GM18526 (cell line): Measurements from ENCODE around the gene LRP10.

ENCODE experiments used
- POLR2A ChIP-seq: IDR thresholded peaks from 3 replicates; pipeline ENCODE4 v1.6.1; 2011; ENCODE audit not compliant: insufficient read length; ENCODE audit errors: extremely low read depth

Gene LRP10

DNA sequence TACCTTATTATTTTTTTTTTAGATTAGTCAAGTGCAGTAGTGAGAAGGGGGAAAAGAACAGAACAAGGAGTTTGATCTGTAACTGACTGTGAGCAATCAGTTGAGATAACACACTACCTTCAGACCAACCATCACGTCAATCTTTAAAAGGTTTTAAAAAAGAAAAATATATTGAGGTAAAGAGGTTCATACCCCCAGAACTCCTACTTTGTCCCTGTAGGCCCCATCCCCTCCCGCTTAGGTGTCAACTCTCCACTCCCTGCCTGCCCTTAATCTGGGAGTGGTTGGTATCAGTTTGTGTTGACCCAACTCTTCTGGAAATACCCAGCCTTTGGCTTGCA lies 19.0 kb upstream of the LRP10 start:
- no peak for TF ChIP-seq POLR2A

DNA sequence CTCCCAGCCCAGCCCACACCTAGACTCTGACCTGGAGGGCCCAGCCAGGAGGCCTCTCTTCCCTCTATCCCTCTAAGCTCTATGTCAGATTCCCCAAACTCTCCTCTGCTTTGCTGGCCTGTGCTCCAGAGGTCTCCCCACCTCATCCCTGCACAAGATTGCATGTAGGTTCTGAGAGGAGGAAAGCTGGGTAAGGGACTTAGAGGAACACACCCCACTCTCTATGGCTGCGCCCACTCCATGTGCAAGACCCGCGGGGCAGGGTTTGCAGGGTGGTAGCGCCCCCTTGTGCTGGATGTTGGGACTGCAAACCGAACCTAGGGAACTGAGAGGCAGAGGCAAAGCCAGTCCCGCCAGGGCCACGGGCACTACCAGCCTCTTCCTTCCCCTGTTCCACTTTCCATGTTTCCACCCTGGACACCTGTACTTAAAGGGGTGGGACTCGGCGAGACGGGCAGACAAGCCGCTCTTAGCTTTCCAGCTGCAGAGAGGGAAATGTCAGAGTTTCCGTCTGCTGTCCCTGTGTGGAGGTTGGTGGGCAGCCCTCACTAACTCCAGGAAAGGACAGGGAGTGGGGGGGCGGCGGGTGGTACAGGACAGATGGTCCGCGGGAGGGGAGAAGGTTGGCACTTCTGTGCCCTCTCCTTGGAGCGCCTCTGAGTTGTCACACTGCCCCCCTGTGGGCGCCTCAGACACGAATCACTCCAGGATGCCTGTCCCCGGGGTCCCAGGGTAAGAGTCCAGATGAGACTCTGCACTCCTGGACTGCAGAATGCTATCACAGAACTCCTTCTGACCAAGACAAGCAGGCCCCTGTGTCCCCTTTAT lies 18.4 kb upstream of the LRP10 start:
- no peak for TF ChIP-seq POLR2A

DNA sequence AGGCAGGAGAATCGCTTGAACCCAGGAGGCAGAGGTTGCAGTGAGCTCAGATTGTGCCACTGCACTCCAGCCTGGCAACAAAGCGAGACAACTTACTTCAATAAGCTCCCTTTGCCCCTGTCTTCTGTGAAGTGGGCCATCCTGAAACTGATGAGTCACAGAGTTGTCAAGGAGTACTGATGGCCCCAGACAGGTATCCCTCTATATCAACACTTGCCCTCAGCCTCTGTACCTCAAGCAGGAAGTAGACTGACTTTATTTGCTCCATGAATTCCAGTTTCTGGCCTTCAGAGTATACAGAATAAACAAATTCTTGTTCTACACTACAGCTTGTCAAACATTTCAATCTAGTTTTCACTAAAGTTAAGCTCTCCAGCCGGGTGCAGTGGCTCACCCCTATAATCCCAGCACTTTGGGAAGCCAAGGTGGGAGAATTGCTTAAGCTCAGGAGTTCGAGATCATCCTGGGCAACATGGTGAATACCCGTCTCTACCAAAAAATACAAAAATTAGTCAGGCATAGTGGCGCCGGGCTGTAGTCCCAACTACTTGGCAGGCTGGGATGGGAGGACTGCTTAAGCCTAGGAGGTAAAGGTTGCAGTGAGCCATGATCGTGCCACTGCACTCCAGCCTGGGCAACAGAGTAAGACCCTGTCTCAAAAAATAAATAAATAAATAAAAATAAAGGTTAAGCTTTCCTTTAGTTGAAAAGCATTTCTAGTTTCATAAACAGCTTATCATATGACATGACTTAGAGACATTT lies 16.4 kb upstream of the LRP10 start:
- TF ChIP-seq POLR2A = no peak

DNA sequence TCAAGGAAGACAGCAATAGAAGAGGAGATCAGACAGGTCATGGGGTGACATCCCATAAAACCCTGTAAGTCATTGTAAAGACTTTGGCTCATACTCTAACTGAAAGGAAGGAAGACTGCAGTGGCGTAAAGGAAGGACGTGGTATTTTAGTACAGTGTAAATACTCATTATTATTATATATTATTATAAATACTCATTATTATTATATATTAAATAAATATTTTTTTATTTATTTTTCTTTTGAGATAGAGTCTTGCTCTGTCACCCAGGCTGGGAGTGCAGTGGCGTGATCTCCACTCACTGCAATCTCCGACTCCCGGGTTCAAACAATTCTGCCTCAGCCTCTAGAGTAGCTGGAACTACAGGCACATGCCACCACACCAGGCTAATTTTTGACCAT lies 15.1 kb upstream of the LRP10 start:
- no peak for TF ChIP-seq POLR2A

DNA sequence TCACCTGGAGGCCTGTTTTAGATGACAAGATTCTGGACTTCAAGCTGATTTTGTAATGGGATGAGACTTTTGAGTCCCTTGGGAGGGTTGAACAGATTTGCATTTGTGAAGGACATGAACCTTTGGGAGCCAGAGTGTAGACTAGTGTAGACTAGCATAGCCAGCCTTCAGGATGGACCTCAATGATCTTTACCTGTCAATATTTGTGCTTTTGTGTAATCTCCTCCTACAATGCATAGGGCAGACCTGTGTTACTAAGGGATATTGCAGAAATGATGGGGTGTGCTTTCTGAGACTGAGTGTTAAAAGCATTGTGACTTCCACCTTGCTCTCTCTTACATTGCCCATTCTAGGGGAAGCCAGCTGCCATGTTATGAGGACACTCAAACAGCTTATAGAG lies 9.9 kb upstream of the LRP10 start:
- TF ChIP-seq POLR2A = no peak

DNA sequence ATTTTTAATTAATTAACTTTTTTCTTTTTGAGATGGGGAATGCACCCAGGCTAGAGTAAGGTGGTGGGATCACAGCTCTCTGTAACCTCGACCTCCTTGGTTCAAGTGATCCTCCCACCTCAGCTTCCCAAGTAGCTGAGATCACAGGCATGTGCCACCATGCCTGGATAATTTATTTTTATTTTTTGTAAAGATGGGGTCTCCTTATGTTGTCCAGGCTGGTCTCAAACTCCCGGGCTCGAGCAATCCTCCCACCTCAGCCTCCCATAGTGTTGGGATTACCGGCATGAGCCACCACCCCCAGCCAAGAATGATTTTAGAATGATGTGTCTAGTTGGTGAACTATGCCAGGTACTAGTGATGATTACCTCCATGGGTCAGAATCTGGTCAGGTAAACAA lies 6.6 kb upstream of the LRP10 start:
- TF ChIP-seq POLR2A = no peak

DNA sequence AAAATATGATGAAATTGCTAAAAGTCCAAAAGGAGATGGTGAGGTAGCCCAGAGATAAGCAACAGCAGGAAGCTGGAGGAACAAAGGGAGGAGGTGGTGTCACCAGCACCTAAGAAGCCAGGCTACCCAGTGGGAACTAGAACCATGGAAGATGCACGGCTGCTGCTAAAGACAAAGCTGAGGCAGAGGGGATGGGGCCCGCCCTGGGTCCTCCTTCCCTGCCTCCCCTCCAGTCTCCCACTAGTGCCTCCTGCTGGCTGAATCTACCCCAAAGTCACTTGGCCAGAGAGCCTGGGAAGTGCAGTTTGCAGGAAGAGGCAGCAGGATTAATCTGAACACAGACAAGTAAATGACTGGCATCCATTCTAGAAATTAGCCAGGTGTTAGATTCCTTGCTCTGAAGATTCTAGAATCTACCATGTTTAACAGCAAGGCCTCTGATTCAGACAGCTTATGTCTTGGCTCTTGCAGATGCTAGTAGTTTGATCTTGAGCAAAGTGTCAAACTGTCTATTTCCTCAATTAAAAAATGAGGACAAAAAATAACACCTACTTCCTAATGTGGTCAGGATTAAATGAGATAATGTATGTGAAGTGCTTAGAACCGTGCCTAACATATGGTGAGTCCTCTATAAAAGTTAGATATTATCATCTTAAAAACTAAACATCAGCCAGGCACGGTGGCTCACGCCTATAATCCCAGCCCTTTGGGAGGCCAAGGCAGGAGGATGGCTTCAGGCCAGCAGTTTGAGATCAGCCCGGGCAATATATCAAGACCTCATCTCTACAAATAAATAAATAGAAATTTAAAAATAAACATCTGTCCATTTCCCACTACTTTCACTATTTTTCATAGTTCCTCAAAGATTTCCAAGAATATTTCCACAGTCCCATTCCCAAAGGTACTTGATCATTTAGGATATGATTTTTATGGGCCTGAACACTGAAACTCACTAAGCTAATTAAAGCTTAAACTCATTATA lies 5.8 kb upstream of the LRP10 start:
- no peak for TF ChIP-seq POLR2A

DNA sequence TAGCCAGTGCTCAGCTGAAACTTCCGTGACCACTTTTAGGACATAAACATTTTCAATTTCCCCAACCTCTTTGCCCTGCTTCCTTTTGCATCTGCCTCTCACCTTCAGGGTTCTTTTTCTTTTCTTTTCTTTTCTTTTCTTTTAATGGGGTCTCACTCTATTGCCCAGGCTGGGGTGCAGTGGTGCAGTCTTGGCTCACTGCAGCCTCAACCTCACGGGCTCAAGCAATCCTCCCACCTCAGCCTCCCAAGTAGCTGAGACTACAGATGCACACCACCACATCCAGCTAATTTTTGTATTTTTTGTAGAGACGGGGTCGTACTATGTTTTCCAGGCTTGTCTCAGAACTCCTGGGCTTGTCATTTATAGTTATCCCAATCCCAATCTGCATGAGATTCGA lies 4.7 kb upstream of the LRP10 start:
- TF ChIP-seq POLR2A = no peak

DNA sequence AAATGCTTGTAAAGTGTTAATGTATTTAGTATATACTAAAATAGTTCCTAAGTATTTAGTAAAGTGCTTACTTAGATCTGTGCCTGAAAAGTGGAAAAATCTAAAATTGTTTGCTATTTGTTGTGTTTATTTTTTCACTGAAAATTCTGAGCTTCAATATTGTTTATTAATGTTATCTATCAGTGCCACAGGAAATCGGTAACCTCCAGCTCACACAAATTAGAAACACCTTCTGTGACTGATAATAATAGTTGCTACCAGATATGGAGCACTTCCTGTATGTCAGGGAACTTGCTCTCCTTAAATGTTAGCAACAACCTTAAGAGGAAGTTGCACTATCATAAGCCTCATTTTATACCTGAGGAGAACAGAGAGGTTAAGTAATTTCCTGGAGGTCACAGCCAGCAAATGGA lies 723 bp upstream of the LRP10 start:
- no peak for TF ChIP-seq POLR2A

DNA sequence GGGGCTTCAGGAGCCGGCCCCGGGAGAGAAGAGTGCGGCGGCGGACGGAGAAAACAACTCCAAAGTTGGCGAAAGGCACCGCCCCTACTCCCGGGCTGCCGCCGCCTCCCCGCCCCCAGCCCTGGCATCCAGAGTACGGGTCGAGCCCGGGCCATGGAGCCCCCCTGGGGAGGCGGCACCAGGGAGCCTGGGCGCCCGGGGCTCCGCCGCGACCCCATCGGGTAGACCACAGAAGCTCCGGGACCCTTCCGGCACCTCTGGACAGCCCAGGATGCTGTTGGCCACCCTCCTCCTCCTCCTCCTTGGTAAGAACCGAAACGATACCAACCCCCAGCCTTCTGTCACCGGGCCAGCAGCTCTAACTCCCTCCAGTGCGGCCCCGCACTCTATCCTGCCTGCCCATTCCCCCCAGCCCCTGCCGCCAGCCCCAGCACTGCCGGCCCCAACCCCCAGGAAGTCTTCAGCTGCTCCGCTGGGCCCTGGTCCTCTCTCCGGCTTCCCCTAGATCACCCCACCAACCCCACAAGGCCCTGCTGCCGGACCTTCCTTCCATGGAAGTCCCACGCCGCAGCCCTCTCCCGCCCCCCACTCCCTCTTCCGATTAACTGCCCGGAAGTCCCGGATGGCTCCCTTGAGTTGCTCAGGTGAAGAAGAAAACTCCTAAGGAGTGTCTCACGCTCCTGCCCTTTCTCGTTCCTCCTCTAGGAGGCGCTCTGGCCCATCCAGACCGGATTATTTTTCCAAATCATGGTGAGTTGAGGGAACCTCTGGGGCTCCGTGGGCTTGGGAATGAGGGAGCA lies 693 bp downstream of the LRP10 start:
- no peak for TF ChIP-seq POLR2A

DNA sequence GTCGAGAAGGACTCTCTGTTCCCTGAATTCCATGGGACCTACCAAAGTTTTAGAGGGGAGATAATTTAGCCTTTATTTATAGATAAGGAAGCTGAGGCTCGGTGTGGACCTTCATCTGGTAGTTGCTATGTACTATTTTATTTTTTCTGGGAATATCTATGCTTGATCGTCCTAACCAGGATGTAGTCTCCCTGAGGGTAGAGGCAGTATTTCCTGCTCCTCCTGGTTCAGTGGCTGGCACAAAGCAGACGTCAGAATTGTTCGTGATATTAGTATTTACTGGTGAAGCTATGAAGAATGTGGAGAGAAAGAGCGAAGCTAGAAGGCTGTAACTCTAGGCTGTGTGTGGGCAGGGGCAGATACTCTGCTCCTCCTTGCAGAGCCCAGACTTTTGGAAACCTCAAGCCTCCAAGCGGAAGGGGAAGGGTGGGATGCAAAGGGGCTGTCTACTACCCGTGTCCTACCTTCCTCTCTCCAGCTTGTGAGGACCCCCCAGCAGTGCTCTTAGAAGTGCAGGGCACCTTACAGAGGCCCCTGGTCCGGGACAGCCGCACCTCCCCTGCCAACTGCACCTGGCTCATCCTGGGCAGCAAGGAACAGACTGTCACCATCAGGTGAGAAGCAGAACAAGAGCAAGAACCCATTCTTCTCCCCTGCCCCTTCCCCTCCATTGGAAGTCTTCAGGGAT lies 1.4 kb downstream of the LRP10 start:
- TF ChIP-seq POLR2A = no peak

DNA sequence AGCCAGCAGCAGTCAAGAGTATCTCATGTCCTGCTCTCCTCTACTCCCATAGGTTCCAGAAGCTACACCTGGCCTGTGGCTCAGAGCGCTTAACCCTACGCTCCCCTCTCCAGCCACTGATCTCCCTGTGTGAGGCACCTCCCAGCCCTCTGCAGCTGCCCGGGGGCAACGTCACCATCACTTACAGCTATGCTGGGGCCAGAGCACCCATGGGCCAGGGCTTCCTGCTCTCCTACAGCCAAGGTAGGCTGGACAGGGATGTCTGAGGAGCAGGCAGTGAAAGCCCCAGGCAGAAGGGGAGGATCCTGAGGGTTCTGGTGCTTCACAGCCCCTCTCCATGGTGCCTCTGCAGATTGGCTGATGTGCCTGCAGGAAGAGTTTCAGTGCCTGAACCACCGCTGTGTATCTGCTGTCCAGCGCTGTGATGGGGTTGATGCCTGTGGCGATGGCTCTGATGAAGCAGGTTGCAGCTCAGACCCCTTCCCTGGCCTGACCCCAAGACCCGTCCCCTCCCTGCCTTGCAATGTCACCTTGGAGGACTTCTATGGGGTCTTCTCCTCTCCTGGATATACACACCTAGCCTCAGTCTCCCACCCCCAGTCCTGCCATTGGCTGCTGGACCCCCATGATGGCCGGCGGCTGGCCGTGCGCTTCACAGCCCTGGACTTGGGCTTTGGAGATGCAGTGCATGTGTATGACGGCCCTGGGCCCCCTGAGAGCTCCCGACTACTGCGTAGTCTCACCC lies 3.6 kb downstream of the LRP10 start:
- TF ChIP-seq POLR2A = no peak

DNA sequence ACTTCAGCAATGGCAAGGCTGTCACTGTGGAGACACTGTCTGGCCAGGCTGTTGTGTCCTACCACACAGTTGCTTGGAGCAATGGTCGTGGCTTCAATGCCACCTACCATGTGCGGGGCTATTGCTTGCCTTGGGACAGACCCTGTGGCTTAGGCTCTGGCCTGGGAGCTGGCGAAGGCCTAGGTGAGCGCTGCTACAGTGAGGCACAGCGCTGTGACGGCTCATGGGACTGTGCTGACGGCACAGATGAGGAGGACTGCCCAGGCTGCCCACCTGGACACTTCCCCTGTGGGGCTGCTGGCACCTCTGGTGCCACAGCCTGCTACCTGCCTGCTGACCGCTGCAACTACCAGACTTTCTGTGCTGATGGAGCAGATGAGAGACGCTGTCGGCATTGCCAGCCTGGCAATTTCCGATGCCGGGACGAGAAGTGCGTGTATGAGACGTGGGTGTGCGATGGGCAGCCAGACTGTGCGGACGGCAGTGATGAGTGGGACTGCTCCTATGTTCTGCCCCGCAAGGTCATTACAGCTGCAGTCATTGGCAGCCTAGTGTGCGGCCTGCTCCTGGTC lies 4.3 kb downstream of the LRP10 start:
- no peak for TF ChIP-seq POLR2A
